H1 (cell line): ENCODE results near the gene MXD3. TPM values are rescaled to one million over a fixed set of nuclear protein-coding genes. Genes with fewer than 3 reads are reported as not detected.

ENCODE experiments used
- EP300 ChIP-seq, 2 experiments: IDR thresholded peaks; 1 replicate in 1 of 2; 2 replicates in 1 of 2; pipeline ENCODE4 v1.6.1; 2011 to 2012; ENCODE audit warnings: low read depth in 2 of 2, low read length in 2 of 2, mild to moderate bottlenecking in 2 of 2, borderline replicate concordance in 1 of 2, inconsistent platforms in 1 of 2, moderate library complexity in 1 of 2
- POLR2AphosphoS5 ChIP-seq: IDR thresholded peaks from 2 replicates; pipeline ENCODE4 v1.6.1; 2011; ENCODE audit warnings: low read depth, low read length
- RAD21 ChIP-seq, 2 experiments: IDR thresholded peaks in 1 of 2; conservative IDR thresholded peaks in 1 of 2; 2 replicates each; pipeline ENCODE4 v1.6.1; 2011; ENCODE audit warnings: low read depth in 2 of 2, low read length in 2 of 2, improper control_type of control experiment in 1 of 2, inconsistent platforms in 1 of 2, mild to moderate bottlenecking in 1 of 2, moderate library complexity in 1 of 2
- polyA plus RNA-seq, 7 experiments: library from polyadenylated mRNA; depleted of rRNA in 3 of 7; stranded (reverse) in 5 of 7; unstranded in 2 of 7; fragments of >200 nt in 5 of 7; fragments of 200-250 nt in 2 of 7; gene quantifications; 1 replicate in 5 of 7; 2 replicates in 1 of 7; 4 replicates in 1 of 7; pipeline versions ENCODE4 v1.2.1 to v1.2.3, GENCODE V29; 2011 to 2013; ENCODE audit warnings: missing spikeins in 2 of 7, mixed read lengths in 2 of 7
- total RNA-seq: library from RNA; stranded (reverse); fragmentation: NEBNext Ultra II Directional; extraction: Animal tissue kit (Norgen Biotek cat#: 25700); gene quantifications from 2 replicates; pipeline ENCODE4 v1.2.1, GENCODE V29; 2021

Gene MXD3
- total and polyA plus RNA-seq, 2 of the 8 experiments (the other 6 are each of a cell fraction or from before 2014, with no cell fraction given) = 6.5 to 7.7 TPM

DNA sequence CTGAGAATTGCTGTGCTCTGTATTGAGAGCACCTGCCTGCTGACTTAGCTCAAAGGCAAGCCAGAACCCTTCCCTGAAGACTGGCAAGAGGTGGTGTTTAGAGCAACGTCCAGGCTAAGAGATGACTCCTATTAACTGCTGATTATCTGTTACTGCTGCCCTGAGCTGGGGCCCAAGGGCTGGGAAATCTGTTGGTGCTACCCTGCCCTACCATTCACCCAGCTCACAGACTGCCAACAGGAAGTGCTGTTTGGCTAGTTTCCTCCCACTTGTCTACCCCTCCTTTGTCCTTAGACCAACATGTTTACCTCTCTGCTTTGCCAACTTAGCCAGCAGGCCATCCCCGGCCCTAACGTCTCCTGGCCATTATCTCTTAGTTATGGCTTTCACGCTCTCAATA is 15.1 kb downstream of the MXD3 start (continued):
- TF ChIP-seq EP300 (IDR thresholded peaks at IDR 0.05; ENCODE audit: borderline replicate concordance in 1 of 2, low read depth in 2 of 2, low read length in 2 of 2) (no peak), POLR2AphosphoS5 (no peak; the same call in 1 of the 2 replicates), RAD21 (IDR thresholded peaks at IDR 0.05 in 1 of 2, conservative IDR thresholded peaks at IDR 0.05 in 1 of 2; ENCODE audit: low read depth in 2 of 2, low read length in 2 of 2) (no peak)
